Brain microvascular endothelial cell (primary cell): Measurements from ENCODE around the gene MICAL2.

Experiments
- DNase-seq: peaks from one replicate; pipeline ENCODE4 v3.0.0-alpha.2; 2020
- H3K27ac ChIP-seq: fragments of 250-450 bp; sonication (Bioruptor Pico); 2 replicates; pipeline ENCODE4 v1.5.1; 2020; ENCODE audit warnings: mild to moderate bottlenecking, moderate library complexity
- H3K27me3 ChIP-seq: fragments of 250-450 bp; sonication (Bioruptor Pico); replicated peaks from 2 replicates; pipeline ENCODE4 v1.5.1; 2020; ENCODE audit warnings: mild to moderate bottlenecking
- H3K36me3 ChIP-seq: fragments of 250-450 bp; sonication (Bioruptor Pico); replicated peaks from 2 replicates; pipeline ENCODE4 v1.5.1; 2020; ENCODE audit warnings: mild to moderate bottlenecking
- H3K4me3 ChIP-seq: 2 replicates; pipeline ENCODE4 v1.5.1; 2011; ENCODE audit warnings: low read depth, mild to moderate bottlenecking, control low read depth, low read length, moderate library complexity
- in situ Hi-C: cut with HindIII; loops from 2 replicates; pipeline ENCODE4 v1.10.0; 2017; ENCODE audit warnings: low sequenced_read_pairs, low pct_ligation_motif_present
- TF ChIP-seq, protein P1 (sequence below): IDR thresholded peaks from 2 replicates; pipeline ENCODE4 v1.5.1; 2011; ENCODE audit warnings: low read depth, mild to moderate bottlenecking, moderate library complexity, low read length, control low read depth, inconsistent platforms; ENCODE audit errors: missing control alignments

Gene MICAL2

DNA sequence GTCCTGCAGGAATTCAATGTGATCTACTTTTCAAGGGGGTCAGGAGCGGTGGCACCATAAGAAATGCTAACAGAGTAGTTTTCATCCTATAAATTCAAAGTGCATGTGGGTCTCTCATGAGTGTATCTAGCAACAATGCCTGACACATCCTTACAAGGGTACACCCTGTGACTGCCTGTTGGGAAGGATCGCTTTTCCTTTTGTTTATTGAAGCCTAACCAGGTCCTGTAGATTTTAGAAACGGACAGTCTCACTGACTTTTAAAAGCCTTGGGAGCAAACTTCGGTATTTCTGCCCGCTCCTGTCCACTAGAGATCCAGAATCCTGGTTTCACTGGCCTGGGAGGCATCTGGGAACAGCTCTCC, 102.4 kb downstream of the MICAL2 start:
- DNase-seq: no peak
- in situ Hi-C loops: no loop called here
- H3K36me3 ChIP-seq: peaks cover 99% of the 10 kb centered on the region
- peak overlapping the region; percentile 24 for H3K27ac ChIP-seq
- no peaks in the 10 kb centered on the region for H3K27me3 ChIP-seq
- no peak overlapping the region for H3K4me3 ChIP-seq
- TF ChIP-seq, protein P1, sequence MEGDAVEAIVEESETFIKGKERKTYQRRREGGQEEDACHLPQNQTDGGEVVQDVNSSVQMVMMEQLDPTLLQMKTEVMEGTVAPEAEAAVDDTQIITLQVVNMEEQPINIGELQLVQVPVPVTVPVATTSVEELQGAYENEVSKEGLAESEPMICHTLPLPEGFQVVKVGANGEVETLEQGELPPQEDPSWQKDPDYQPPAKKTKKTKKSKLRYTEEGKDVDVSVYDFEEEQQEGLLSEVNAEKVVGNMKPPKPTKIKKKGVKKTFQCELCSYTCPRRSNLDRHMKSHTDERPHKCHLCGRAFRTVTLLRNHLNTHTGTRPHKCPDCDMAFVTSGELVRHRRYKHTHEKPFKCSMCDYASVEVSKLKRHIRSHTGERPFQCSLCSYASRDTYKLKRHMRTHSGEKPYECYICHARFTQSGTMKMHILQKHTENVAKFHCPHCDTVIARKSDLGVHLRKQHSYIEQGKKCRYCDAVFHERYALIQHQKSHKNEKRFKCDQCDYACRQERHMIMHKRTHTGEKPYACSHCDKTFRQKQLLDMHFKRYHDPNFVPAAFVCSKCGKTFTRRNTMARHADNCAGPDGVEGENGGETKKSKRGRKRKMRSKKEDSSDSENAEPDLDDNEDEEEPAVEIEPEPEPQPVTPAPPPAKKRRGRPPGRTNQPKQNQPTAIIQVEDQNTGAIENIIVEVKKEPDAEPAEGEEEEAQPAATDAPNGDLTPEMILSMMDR: no peak

DNA sequence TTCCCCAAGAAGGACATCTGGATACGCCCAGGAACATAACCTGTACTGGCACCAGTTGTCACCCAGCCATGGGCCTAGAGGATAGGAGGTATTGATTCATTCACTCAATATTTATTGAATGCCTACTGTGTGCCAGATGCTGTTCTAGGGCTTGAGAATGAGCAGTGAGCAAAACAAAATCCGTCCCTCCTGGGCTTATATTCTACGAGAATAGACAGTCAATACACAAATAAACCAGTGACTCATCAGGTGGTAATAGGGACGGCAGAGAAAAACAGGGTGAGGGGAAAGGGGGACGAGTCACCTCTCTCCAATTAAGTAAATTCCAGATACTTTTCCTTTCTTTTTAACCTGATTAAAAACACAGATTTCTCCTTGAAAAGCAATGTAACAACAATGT, 103.5 kb downstream of the MICAL2 start:
- in situ Hi-C loops: no loop called here
- Histone ChIP-seq H3K4me3 (no peak overlapping the region), H3K27ac (peak overlapping the region; percentile 24), H3K27me3 (no peaks in the 10 kb centered on the region), H3K36me3 (peaks cover 99% of the 10 kb centered on the region)
- TF ChIP-seq, protein P1: no peak
- DNase-seq: no peak

DNA sequence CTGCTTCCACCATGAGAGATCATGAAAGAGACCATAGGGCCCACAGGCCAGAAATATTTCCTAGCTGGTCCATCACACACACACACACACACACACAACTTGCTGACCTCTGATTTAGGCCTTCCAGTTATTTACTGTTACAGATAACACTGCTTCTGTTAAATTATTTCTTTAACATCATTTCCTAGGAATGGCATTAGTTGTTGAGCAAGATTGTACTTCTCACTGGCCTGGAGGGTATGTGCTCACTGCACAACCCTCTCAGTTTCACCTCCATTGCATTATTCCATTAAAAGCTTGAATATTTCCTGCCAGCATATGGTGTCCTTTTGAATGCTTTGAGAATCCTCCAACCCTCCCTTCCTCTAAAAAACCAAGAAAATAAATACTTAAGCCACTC, 104.4 kb downstream of the MICAL2 start:
- no peak for DNase-seq
- in situ Hi-C loops: no loop called here
- H3K27me3 ChIP-seq: no peaks in the 10 kb centered on the region
- H3K4me3 ChIP-seq: no peak overlapping the region
- TF ChIP-seq, protein P1: no peak
- peak overlapping the region; percentile 0 for H3K27ac ChIP-seq
- H3K36me3 ChIP-seq: peaks cover 97% of the 10 kb centered on the region

DNA sequence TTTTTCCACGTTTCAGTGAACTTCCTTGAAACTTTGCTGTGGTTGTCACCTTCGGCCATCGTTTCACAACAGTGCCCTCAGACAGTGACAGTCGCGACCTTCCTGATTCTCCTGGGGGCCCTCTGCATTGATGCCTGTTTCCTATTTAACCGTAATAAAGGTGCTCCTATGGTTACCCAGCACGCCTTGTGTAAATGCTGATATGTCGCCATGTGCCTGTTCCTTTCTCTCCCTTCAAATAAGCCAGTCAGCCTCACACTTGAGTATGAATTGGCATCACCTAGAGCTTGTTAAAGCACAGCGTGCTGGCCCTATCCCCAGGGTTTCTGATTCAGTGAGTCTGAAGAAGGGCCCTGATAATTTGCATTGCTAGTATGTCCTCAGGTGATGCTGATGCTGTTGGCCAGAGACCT, 104.8 kb downstream of the MICAL2 start:
- no peak for DNase-seq
- no peak overlapping the region for H3K4me3 ChIP-seq
- in situ Hi-C loops: no loop called here
- H3K27ac ChIP-seq: peak overlapping the region; percentile 0
- H3K27me3 ChIP-seq: no peaks in the 10 kb centered on the region
- TF ChIP-seq, protein P1: no peak
- peaks cover 97% of the 10 kb centered on the region for H3K36me3 ChIP-seq

DNA sequence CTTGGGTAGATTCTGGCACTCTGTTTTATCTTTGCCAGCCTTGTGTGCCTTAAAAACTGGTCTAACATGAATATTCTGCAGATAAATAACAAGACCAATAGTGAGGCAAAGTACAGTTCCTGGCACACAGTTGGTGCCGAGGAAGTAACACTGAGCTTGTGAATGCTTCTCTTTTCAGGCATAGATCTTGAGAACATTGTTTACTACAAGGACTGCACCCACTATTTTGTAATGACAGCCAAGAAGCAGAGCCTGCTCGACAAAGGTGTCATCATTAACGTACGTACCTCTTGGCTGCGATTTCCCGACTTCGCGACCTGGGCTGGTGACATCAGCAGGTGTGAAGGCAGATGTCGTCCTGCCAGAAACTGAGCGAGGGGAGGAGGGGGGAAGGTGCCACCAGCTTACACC, 105.7 kb downstream of the MICAL2 start:
- DNase-seq: no peak
- TF ChIP-seq, protein P1: no peak
- H3K4me3 ChIP-seq: no peak overlapping the region
- peaks cover 96% of the 10 kb centered on the region for H3K36me3 ChIP-seq
- no peak overlapping the region for H3K27ac ChIP-seq
- in situ Hi-C loops: no loop called here
- no peaks in the 10 kb centered on the region for H3K27me3 ChIP-seq

DNA sequence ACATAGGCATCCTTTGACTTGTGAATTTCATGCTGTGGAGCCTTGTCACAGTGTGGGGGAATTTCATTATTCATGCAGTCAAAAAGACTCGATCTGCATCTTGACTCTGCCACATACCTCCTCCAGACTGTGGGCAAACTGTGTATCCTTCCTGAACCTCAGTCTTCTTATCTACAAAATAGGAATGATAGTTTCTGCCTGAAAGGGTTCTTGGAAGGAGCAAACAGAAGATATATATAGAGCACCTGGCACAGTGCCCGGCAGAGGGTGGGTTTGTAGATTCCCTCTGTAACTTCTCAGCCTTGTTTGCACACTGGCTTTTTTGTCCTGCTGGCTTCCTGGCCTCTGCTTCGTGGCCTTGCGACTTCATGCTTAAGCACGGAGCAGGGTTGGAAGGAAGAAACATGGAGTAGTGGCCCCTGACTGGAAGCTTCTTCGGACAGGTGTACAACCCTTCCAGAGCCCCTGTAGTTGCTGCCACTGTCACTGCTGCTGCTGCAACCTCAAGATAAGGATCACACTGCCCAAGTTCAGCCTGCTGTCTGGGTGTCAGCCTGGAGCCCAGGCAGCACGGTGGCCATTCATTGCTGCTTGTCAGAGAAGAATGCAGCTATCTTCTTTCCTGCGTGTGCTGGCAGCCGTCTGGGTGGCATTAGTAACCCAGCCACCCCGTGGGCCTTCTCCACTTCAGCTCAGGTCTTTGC, 106.4 kb downstream of the MICAL2 start:
- Histone ChIP-seq H3K36me3 (peaks cover 97% of the 10 kb centered on the region), H3K27ac (peak overlapping the region; percentile 19), H3K27me3 (no peaks in the 10 kb centered on the region), H3K4me3 (no peak overlapping the region)
- TF ChIP-seq, protein P1: no peak
- in situ Hi-C loops: no loop called here
- peak; percentile 57 for DNase-seq
